SK-N-SH treated with all-trans-retinoic acid at 6 μM for 48 hours (cell line): ENCODE data around the gene GGTLC3.
"Not testable (repeated sequence)": the region's sequence is repeated elsewhere in the genome, so short reads cannot be mapped to it uniquely, and the experiment has no call there.

ENCODE experiments used
- CREB5 ChIP-seq: fragments of 250-450 bp; sonication (Bioruptor Pico); IDR thresholded peaks from 2 replicates; pipeline ENCODE4 v1.5.1; 2020; ENCODE audit warnings: low read depth, mild to moderate bottlenecking, moderate library complexity
- CSDC2 ChIP-seq: fragments of 250-450 bp; sonication (Bioruptor Pico); IDR thresholded peaks from 2 replicates; pipeline ENCODE4 v1.5.0; 2020; ENCODE audit warnings: mild to moderate bottlenecking, moderate library complexity
- CSRNP3 ChIP-seq: fragments of 250-450 bp; sonication (Bioruptor Pico); IDR thresholded peaks from 2 replicates; pipeline ENCODE4 v1.5.1; 2021; ENCODE audit warnings: mild to moderate bottlenecking, moderate library complexity
- ESRRG ChIP-seq: fragments of 250-450 bp; sonication (Bioruptor Pico); IDR thresholded peaks from 2 replicates; pipeline ENCODE4 v1.6.1; 2021; ENCODE audit warnings: mild to moderate bottlenecking
- ISL1 ChIP-seq: fragments of 250-450 bp; sonication (Bioruptor Pico); IDR thresholded peaks from 2 replicates; pipeline ENCODE4 v2.1.2; 2022; ENCODE audit warnings: mild to moderate bottlenecking, moderate library complexity
- PATZ1 ChIP-seq: fragments of 250-450 bp; sonication (Bioruptor Pico); IDR thresholded peaks from 2 replicates; pipeline ENCODE4 v1.8.0; 2020; ENCODE audit warnings: mild to moderate bottlenecking, moderate library complexity, borderline replicate concordance
- RARB ChIP-seq: fragments of 250-450 bp; sonication (Bioruptor Pico); IDR thresholded peaks from 2 replicates; pipeline ENCODE4 v1.8.0; 2021; ENCODE audit warnings: mild to moderate bottlenecking, moderate library complexity
- SNAI2 ChIP-seq: fragments of 250-450 bp; sonication (Bioruptor Pico); IDR thresholded peaks from 2 replicates; pipeline ENCODE4 v1.5.0; 2020; ENCODE audit warnings: mild to moderate bottlenecking, moderate library complexity
- TCF4 ChIP-seq: fragments of 250-450 bp; sonication (Bioruptor Pico); IDR thresholded peaks from 2 replicates; pipeline ENCODE4 v1.8.0; 2021; ENCODE audit warnings: mild to moderate bottlenecking, moderate library complexity, borderline replicate concordance
- TSHZ2 ChIP-seq: fragments of 250-450 bp; sonication (Bioruptor Pico); IDR thresholded peaks from 2 replicates; pipeline ENCODE4 v1.5.0; 2020; ENCODE audit warnings: mild to moderate bottlenecking, moderate library complexity
- ZFP3 ChIP-seq: fragments of 250-450 bp; sonication (Bioruptor Pico); IDR thresholded peaks from 2 replicates; pipeline ENCODE4 v1.5.0; 2020; ENCODE audit warnings: mild to moderate bottlenecking, moderate library complexity
- ZFP30 ChIP-seq: fragments of 450-650 bp; formaldehyde crosslinking; IDR thresholded peaks from 2 replicates; pipeline ENCODE4 v1.5.0; 2022; ENCODE audit warnings: mild to moderate bottlenecking, moderate library complexity
- ZNF8 ChIP-seq: fragments of 450-650 bp; formaldehyde crosslinking; IDR thresholded peaks from 2 replicates; pipeline ENCODE4 v1.5.0; 2020; ENCODE audit warnings: mild to moderate bottlenecking, moderate library complexity

- not testable (repeated sequence) for TF ChIP-seq RARB (CRISPR knock-in tag); ESRRG (CRISPR knock-in tag); CSRNP3 (CRISPR knock-in tag); ISL1 (CRISPR knock-in tag); PATZ1; TSHZ2; ZFP3 (CRISPR knock-in tag); TCF4 (CRISPR knock-in tag); SNAI2 (CRISPR knock-in tag); CREB5 (CRISPR knock-in tag); CSDC2; ZNF8 (CRISPR knock-in tag); ZFP30
Observed at GRCh38 chr22:18511327-18511726, 6.6 kb downstream of the GGTLC3 start.
